DOHH2 (cell line): Measurements from ENCODE around the gene SLC3A2.

Experiments used
- H3F3A ChIP-seq: fragments of 200-600 bp; sonication (generic), shearing (Covaris generic); 2 replicates; pipeline ENCODE4 v1.6.0; 2016; ENCODE audit warnings: antibody characterized with exemption, mild to moderate bottlenecking; ENCODE audit not compliant: control insufficient read depth, insufficient read depth
- H3K27ac ChIP-seq: fragments of 200-600 bp; sonication (generic); 2 replicates; pipeline ENCODE4 v1.5.1; 2014; ENCODE audit warnings: low read depth, mild to moderate bottlenecking, low read length, moderate library complexity
- H3K27me3 ChIP-seq: fragments of 200-600 bp; sonication (generic); 2 replicates; pipeline ENCODE4 v1.6.1; 2014; ENCODE audit warnings: mild to moderate bottlenecking, low read length, mixed read lengths; ENCODE audit not compliant: control insufficient read depth
- H3K36me3 ChIP-seq: fragments of 200-600 bp; sonication (generic); 2 replicates; pipeline ENCODE4 v1.6.1; 2014; ENCODE audit warnings: mild to moderate bottlenecking, low read length, moderate library complexity, mixed read lengths; ENCODE audit not compliant: control insufficient read depth
- H3K4me1 ChIP-seq: fragments of 200-600 bp; sonication (generic); 2 replicates; pipeline ENCODE4 v1.6.1; 2014; ENCODE audit warnings: mild to moderate bottlenecking, low read length, mixed read lengths; ENCODE audit not compliant: control insufficient read depth
- H3K4me2 ChIP-seq: fragments of 200-600 bp; sonication (generic); 2 replicates; pipeline ENCODE4 v1.6.0; 2014; ENCODE audit warnings: mild to moderate bottlenecking, low read length, moderate library complexity
- H3K4me3 ChIP-seq: fragments of 200-600 bp; sonication (generic); 2 replicates; pipeline ENCODE4 v1.5.1; 2014; ENCODE audit warnings: mild to moderate bottlenecking, low read length, mixed read lengths
- H3K79me2 ChIP-seq: fragments of 200-600 bp; sonication (generic); 2 replicates; pipeline ENCODE4 v1.6.1; 2014; ENCODE audit warnings: mild to moderate bottlenecking, low read length, mixed read lengths; ENCODE audit not compliant: control insufficient read depth
- H3K9me2 ChIP-seq: fragments of 200-600 bp; sonication (generic); replicated peaks from 2 replicates; pipeline ENCODE4 v1.6.1; 2014; ENCODE audit warnings: mild to moderate bottlenecking, low read length, mixed read lengths; ENCODE audit not compliant: control insufficient read depth
- H3K9me3 ChIP-seq: fragments of 200-600 bp; sonication (generic); 2 replicates; pipeline ENCODE4 v1.6.1; 2014; ENCODE audit warnings: antibody characterized with exemption, low read length, mixed read lengths; ENCODE audit not compliant: control insufficient read depth, insufficient read depth
- H4K20me1 ChIP-seq: fragments of 200-600 bp; sonication (generic); 2 replicates; pipeline ENCODE4 v1.6.0; 2014; ENCODE audit warnings: low read depth, mild to moderate bottlenecking, antibody characterized with exemption, low read length, moderate library complexity; ENCODE audit not compliant: control insufficient read depth, insufficient read depth
- CTCF ChIP-seq: fragments of 200-600 bp; sonication (generic); IDR thresholded peaks from one replicate; pipeline ENCODE4 v1.5.1; 2014; ENCODE audit warnings: antibody characterized with exemption, mild to moderate bottlenecking, low read depth, low read length; ENCODE audit not compliant: poor library complexity, severe bottlenecking
- EZH2phosphoT487 ChIP-seq: fragments of 200-600 bp; sonication (generic); IDR thresholded peaks from 2 replicates; pipeline ENCODE4 v1.6.1; 2017; ENCODE audit warnings: borderline replicate concordance, mild to moderate bottlenecking, antibody characterized with exemption, low read length, moderate library complexity, mixed read lengths

Gene SLC3A2

GRCh38 chr11:62921573-62922188 lies 41.0 kb downstream of the SLC3A2 start:
- Histone ChIP-seq H3K4me3 (no peak overlapping the region), H3K79me2 (no peaks in the 10 kb centered on the region), H4K20me1 (no peaks in the 10 kb centered on the region; the same call in 1 of the 2 replicates), H3K27me3 (peaks cover 32% of the 10 kb centered on the region), H3K4me2 (no peak overlapping the region), H3K4me1 (peaks cover 13% of the 10 kb centered on the region), H3F3A (no peaks in the 10 kb centered on the region), H3K27ac (no peak overlapping the region), H3K9me3 (no peaks in the 10 kb centered on the region), H3K36me3 (no peaks in the 10 kb centered on the region), H3K9me2 (no peaks in the 10 kb centered on the region)
- no peak for TF ChIP-seq CTCF
- no peak for TF ChIP-seq EZH2phosphoT487

GRCh38 chr11:62922189-62922589 lies 41.5 kb downstream of the SLC3A2 start:
- Histone ChIP-seq H3K27me3 (peaks cover 37% of the 10 kb centered on the region), H4K20me1 (no peaks in the 10 kb centered on the region; the same call in 1 of the 2 replicates), H3K36me3 (no peaks in the 10 kb centered on the region), H3K4me3 (no peak overlapping the region), H3K4me1 (peaks cover 13% of the 10 kb centered on the region), H3K9me2 (no peaks in the 10 kb centered on the region), H3K79me2 (no peaks in the 10 kb centered on the region), H3F3A (no peaks in the 10 kb centered on the region), H3K4me2 (no peak overlapping the region), H3K9me3 (no peaks in the 10 kb centered on the region), H3K27ac (no peak overlapping the region)
- TF ChIP-seq CTCF = no peak
- no peak for TF ChIP-seq EZH2phosphoT487

GRCh38 chr11:62922653-62923431 lies 42.1 kb downstream of the SLC3A2 start:
- Histone ChIP-seq H3K9me2 (no peaks in the 10 kb centered on the region), H3K4me2 (peak overlapping the region; percentile 61; the same call in 1 of the 2 replicates), H3F3A (no peaks in the 10 kb centered on the region), H3K4me1 (peaks cover 13% of the 10 kb centered on the region), H3K79me2 (no peaks in the 10 kb centered on the region), H3K27ac (no peak overlapping the region), H3K27me3 (peaks cover 44% of the 10 kb centered on the region), H3K36me3 (no peaks in the 10 kb centered on the region), H4K20me1 (no peaks in the 10 kb centered on the region), H3K9me3 (no peaks in the 10 kb centered on the region), H3K4me3 (no peak overlapping the region; the same call in 1 of the 2 replicates)
- no peak for TF ChIP-seq EZH2phosphoT487
- TF ChIP-seq CTCF = peak; percentile 65
